Raji (cell line): ENCODE measurements around the gene TNP1.

Experiments
- POLR2A ChIP-seq: IDR thresholded peaks from 2 replicates; pipeline ENCODE4 v1.6.1; 2011; ENCODE audit warnings: low read depth, low read length, control low read depth; ENCODE audit not compliant: insufficient read depth

TNP1 gene

DNA sequence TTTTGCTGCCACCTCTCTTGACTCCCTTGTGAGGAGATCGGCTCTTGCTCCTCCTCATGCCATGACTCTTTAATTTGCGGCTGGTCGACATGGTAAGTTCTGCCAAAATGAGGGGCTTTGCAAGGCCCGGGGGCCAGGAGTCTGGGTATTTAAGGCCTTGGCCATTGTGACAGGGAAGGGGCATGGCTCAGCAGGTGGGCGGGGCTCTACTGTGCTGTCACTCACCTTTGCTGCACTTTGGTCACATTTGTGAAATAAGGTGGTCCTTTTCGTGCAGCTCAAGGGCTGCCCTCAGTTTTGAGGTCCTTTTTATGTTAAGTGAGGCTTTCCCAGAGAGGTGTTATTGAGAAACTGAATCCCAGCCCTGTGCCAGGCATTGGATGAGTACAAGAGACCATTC is at the start of gene TNP1:
TNP1 (minus strand) TSS at position 121 of the 400 bp plus-strand sequence; CDS start at position 91, 30 bp downstream.
- TF ChIP-seq POLR2A: no peak

GRCh38 chr2:216908300-216908699 is 48.4 kb upstream of the TNP1 start:
- TF ChIP-seq POLR2A: no peak

GRCh38 chr2:216905649-216906329 is 45.9 kb upstream of the TNP1 start:
- no peak for TF ChIP-seq POLR2A

- no peak for TF ChIP-seq POLR2A
Measured at GRCh38 chr2:216904974-216905373, 45.1 kb upstream of the TNP1 start.

GRCh38 chr2:216904554-216904953 is 44.7 kb upstream of the TNP1 start:
- no peak for TF ChIP-seq POLR2A

GRCh38 chr2:216903470-216903869 is 43.6 kb upstream of the TNP1 start:
- TF ChIP-seq POLR2A: no peak

DNA sequence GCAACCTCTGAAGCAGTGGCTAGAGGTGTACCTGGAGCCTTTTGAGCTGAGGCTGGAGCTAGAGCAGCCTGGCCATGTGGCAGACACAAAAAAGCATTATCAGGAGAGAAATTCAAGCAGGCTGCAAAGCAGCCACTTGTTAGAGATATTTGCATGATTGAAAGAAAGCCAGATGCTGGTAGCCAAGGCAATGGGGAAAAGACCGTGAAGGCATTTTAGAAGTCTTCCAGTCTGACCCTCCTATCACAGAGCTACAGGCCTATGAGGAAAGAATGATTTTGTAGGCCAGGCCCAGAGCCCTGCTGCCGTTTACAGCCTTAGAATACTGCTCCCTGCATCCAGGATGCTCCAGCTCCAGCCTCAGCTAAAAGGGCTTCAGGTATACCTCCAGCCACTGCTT is 41.4 kb upstream of the TNP1 start:
- TF ChIP-seq POLR2A: no peak

DNA sequence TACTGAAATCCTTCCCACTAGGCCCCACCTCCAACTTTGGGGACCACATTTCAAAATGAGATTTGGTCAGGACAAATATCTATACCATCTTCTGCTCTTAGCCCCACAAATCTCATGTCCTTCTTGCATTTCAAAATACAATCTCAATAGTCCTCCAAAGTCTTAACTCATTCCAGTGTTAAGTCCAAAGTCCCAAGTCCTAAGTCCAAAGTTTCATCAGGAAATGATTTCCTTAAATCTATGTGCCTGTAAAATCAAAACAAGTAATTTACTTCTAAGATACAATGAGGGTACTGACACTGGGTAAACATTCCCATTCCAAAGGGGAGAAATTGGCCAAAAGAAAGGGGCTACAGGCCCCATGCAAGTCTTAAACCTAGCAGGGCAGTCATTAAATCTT is 40.5 kb upstream of the TNP1 start:
- TF ChIP-seq POLR2A: no peak

DNA sequence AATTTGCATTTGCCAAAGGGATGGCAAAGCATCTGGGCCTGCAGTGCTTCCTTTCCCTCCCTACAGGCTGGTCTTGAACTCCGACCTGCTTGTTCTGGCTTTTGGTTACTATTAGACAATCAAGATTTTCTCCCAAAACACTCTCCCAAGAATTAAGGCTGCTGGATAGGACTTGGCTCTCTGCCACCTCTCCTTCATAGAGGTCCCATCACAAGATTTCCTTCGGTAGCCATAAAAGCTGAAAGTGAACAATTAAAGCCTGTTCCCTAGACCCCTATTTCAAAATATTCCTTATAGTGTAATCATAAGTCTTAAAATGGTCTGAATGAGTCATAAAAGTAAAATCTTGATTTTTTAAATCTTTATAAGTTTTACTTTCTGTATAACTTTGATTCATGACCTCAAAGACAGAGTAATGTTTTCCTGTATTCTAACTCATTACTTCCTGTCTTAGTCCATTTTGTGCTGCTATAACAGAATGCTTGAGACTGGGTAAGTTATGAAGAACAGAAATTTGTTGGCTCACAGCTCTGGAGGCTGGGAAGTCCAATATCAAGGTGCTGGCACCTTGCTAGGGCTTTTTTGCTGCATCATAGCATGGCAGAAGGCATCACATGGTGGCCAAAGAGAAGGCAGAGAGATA is 37.8 kb upstream of the TNP1 start:
- no peak for TF ChIP-seq POLR2A

- TF ChIP-seq POLR2A: no peak
Measured at GRCh38 chr2:216890138-216890537, 30.3 kb upstream of the TNP1 start.

GRCh38 chr2:216888887-216889622 is 29.2 kb upstream of the TNP1 start:
- TF ChIP-seq POLR2A: no peak

- TF ChIP-seq POLR2A: no peak
Measured at GRCh38 chr2:216888081-216888480, 28.2 kb upstream of the TNP1 start.

- TF ChIP-seq POLR2A: no peak
Measured at GRCh38 chr2:216887138-216887537, 27.3 kb upstream of the TNP1 start.

GRCh38 chr2:216885117-216885553 is 25.3 kb upstream of the TNP1 start:
- no peak for TF ChIP-seq POLR2A

DNA sequence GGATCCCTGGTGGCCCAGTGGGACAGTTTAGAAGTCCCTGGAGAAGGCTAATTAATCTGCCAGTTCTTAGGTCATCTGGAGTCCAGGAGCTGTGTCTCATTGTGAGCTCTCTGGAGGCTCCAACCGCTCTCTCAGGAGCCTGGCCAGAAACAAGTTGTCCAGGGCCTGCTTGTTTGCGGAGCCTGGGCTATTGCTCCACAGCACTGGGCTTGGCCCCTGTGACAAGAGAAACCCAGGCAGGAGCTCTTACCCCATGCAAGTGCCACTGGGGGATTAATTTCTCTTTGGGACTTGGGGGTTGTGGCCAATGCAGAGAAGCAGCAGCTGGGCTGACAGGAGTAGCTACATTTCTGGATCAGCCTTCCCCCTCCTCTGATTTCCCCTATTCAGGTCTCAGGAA is 24.5 kb upstream of the TNP1 start:
- TF ChIP-seq POLR2A: no peak

- TF ChIP-seq POLR2A: no peak
Measured at GRCh38 chr2:216882876-216883275, 23.0 kb upstream of the TNP1 start.

GRCh38 chr2:216881411-216881810 is 21.5 kb upstream of the TNP1 start:
- TF ChIP-seq POLR2A: no peak
